Stomach (tissue), 4 donors: ENCODE results near the gene CLRN2.

Experiments used
- POLR2A ChIP-seq, 4 donors: fragments of 450-650 bp; IDR thresholded peaks; one replicate each; pipeline ENCODE4 v1.6.1; 2016; ENCODE audit warnings: antibody characterized with exemption in 4 of 4, control low read depth in 2 of 4, mild to moderate bottlenecking in 1 of 4, moderate library complexity in 1 of 4
- POLR2AphosphoS5 ChIP-seq, 3 donors: sonication (generic); formaldehyde crosslinking; IDR thresholded peaks; one replicate each; pipeline ENCODE4 v1.6.1; 2016; ENCODE audit warnings: antibody characterized with exemption in 3 of 3
- TF ChIP-seq, protein P1 (sequence below), 7 experiments: fragments of 450-650 bp in 4 of 7; fragments of 200-600 bp in 3 of 7; sonication (generic) in 3 of 7; IDR thresholded peaks; one replicate each; pipeline ENCODE4 v1.5.1; 2016 to 2019; ENCODE audit warnings: antibody characterized with exemption in 7 of 7, control low read depth in 2 of 7, mild to moderate bottlenecking in 1 of 7

- TF ChIP-seq, protein P1, sequence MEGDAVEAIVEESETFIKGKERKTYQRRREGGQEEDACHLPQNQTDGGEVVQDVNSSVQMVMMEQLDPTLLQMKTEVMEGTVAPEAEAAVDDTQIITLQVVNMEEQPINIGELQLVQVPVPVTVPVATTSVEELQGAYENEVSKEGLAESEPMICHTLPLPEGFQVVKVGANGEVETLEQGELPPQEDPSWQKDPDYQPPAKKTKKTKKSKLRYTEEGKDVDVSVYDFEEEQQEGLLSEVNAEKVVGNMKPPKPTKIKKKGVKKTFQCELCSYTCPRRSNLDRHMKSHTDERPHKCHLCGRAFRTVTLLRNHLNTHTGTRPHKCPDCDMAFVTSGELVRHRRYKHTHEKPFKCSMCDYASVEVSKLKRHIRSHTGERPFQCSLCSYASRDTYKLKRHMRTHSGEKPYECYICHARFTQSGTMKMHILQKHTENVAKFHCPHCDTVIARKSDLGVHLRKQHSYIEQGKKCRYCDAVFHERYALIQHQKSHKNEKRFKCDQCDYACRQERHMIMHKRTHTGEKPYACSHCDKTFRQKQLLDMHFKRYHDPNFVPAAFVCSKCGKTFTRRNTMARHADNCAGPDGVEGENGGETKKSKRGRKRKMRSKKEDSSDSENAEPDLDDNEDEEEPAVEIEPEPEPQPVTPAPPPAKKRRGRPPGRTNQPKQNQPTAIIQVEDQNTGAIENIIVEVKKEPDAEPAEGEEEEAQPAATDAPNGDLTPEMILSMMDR (IDR thresholded peaks at IDR 0.05) = no peak
- TF ChIP-seq POLR2AphosphoS5 (IDR thresholded peaks at IDR 0.05) = no peak
- TF ChIP-seq POLR2A (IDR thresholded peaks at IDR 0.05) = no peak
Observed at GRCh38 chr4:17497890-17498523, 17.0 kb upstream of the CLRN2 start.
